K562 (cell line): ENCODE data around the gene CS. TPM values are rescaled to one million over a fixed set of nuclear protein-coding genes. Genes with fewer than 3 reads are reported as not detected.

ENCODE experiments used
- ATF4 ChIP-seq: fragments of 450-650 bp; formaldehyde crosslinking; IDR thresholded peaks from 2 replicates; pipeline ENCODE4 v1.4.0; 2022; ENCODE audit warnings: mild to moderate bottlenecking, moderate library complexity
- CCNT2 ChIP-seq: IDR thresholded peaks from 2 replicates; pipeline ENCODE4 v1.6.1; 2011; ENCODE audit warnings: borderline replicate concordance, low read depth, mild to moderate bottlenecking, moderate library complexity, mixed read lengths, low read length; ENCODE audit not compliant: insufficient read length; ENCODE audit errors: extremely low read depth
- COPS2 ChIP-seq: fragments of 450-650 bp; conservative IDR thresholded peaks from 2 replicates; pipeline ENCODE4 v1.6.1; 2016; ENCODE audit warnings: mild to moderate bottlenecking, moderate library complexity
- E2F1 ChIP-seq: sonication (generic); formaldehyde crosslinking; IDR thresholded peaks from 2 replicates; pipeline ENCODE4 v1.8.1; 2023; ENCODE audit warnings: mild to moderate bottlenecking, missing genetic modification reagents, moderate library complexity
- FOSL1 ChIP-seq: fragments of 200-800 bp; sonication (Bioruptor generic); conservative IDR thresholded peaks from 2 replicates; pipeline ENCODE4 v1.6.1; 2016; ENCODE audit warnings: missing genetic modification characterization, missing compliant biosample characterization
- MAFK ChIP-seq: IDR thresholded peaks from 2 replicates; pipeline ENCODE4 v1.6.1; 2011; ENCODE audit warnings: low read length, improper control_type of control experiment
- MAZ ChIP-seq, 2 experiments: fragments of 450-650 bp in 1 of 2; sonication (generic) in 1 of 2; formaldehyde crosslinking; IDR thresholded peaks in 1 of 2; conservative IDR thresholded peaks in 1 of 2; 2 replicates each; pipeline versions ENCODE4 v1.4.0 to v1.5.0; 2020; ENCODE audit warnings: mild to moderate bottlenecking in 1 of 2, missing genetic modification reagents in 1 of 2
- NFE2 ChIP-seq: IDR thresholded peaks from 2 replicates; pipeline ENCODE4 v1.6.1; 2014; ENCODE audit warnings: antibody characterized with exemption, low read depth
- NFXL1 ChIP-seq: fragments of 450-650 bp; formaldehyde crosslinking; IDR thresholded peaks from 2 replicates; pipeline ENCODE4 v1.4.0; 2021; ENCODE audit warnings: mild to moderate bottlenecking
- POLR2AphosphoS5 ChIP-seq: IDR thresholded peaks from 2 replicates; pipeline ENCODE4 v1.6.1; 2011; ENCODE audit warnings: mild to moderate bottlenecking, low read depth, low read length, moderate library complexity; ENCODE audit not compliant: control insufficient read depth, insufficient read depth
- PRDM10 ChIP-seq: fragments of 450-650 bp; IDR thresholded peaks from 2 replicates; pipeline ENCODE4 v1.6.1; 2018; ENCODE audit not compliant: partially characterized antibody
- STAT5B ChIP-seq: fragments of 250-450 bp; sonication (Bioruptor Pico); IDR thresholded peaks from 2 replicates; pipeline ENCODE4 v1.8.0; 2021; ENCODE audit warnings: mild to moderate bottlenecking, inconsistent platforms
- ZBTB11 ChIP-seq, 3 experiments: fragments of 200-800 bp in 1 of 3; fragments of 250-450 bp in 1 of 3; fragments of 450-650 bp in 1 of 3; sonication (Bioruptor Pico) in 1 of 3; sonication (Bioruptor generic) in 1 of 3; formaldehyde crosslinking in 1 of 3; IDR thresholded peaks; 2 replicates each; pipeline versions ENCODE4 v1.6.1 to v1.8.0; 2016 to 2022; ENCODE audit warnings: mild to moderate bottlenecking in 2 of 3, missing genetic modification characterization in 2 of 3, missing compliant biosample characterization in 1 of 3, moderate library complexity in 1 of 3
- ZBTB33 ChIP-seq: sonication (generic); formaldehyde crosslinking; IDR thresholded peaks from 2 replicates; pipeline ENCODE4 v1.8.1; 2023; ENCODE audit warnings: mild to moderate bottlenecking, missing genetic modification reagents
- ZC3H11A ChIP-seq: IDR thresholded peaks from 2 replicates; pipeline ENCODE4 v1.6.1; 2012; ENCODE audit warnings: low read depth, low read length, improper control_type of control experiment
- polyA plus RNA-seq, 8 experiments: library from polyadenylated mRNA; depleted of rRNA in 4 of 8; stranded (reverse) in 5 of 8; unstranded in 3 of 8; fragments of >200 nt; fragmentation: Nextera tagmentation in 2 of 8; fragmentation: Illumina TruSeq in 1 of 8; extraction: Ambion mirVana in 2 of 8; extraction: Trizol in 1 of 8; gene quantifications; 2 replicates each; pipeline versions ENCODE4 v1.2.1 to v1.2.3, GENCODE V29; 2011 to 2014; ENCODE audit warnings: inconsistent platforms in 1 of 8, missing spikeins in 1 of 8
- total RNA-seq, 7 experiments: library from RNA; depleted of rRNA in 6 of 7; stranded (reverse); fragments of >200 nt in 6 of 7; fragmentation: Illumina TruSeq in 2 of 7; extraction: Trizol in 2 of 7; gene quantifications; 2 replicates each; pipeline versions ENCODE4 v1.2.1 to v1.2.3, GENCODE V29; 2011 to 2021; ENCODE audit warnings: low replicate concordance in 1 of 7

CS gene
- total and polyA plus RNA-seq, 9 of the 15 experiments (the other 6 are each of a cell fraction or from before 2014, with no cell fraction given): 99.9 to 390 (median 149) TPM

GRCh38 chr12:56243731-56244181 is 56.4 kb downstream of the CS start (continued):
- peak; percentile 87 for TF ChIP-seq PRDM10
- 0 out of 2 replicates have a peak, but pooled peaks have one; percentile 22 for TF ChIP-seq POLR2AphosphoS5
- no peak for TF ChIP-seq COPS2
- TF ChIP-seq ZBTB11 (CRISPR knock-in tag; IDR thresholded peaks at IDR 0.05): peak in 1 of 3 experiments; percentile 56; a peak in 2 of 6 replicates
- TF ChIP-seq NFE2: peak; percentile 81
- TF ChIP-seq E2F1 (CRISPR knock-in tag): no peak
- peak; percentile 58; the same call in 1 of the 2 replicates for TF ChIP-seq FOSL1 (tag)
- TF ChIP-seq ATF4: 0 out of 2 replicates have a peak, but pooled peaks have one; percentile 42
- TF ChIP-seq NFXL1 (CRISPR knock-in tag): no peak
- TF ChIP-seq STAT5B (CRISPR knock-in tag): no peak
- TF ChIP-seq ZBTB33 (CRISPR knock-in tag): no peak
- no peak for TF ChIP-seq CCNT2
- peak in 1 of 2 experiments; percentile 31; a peak in 1 of 4 replicates for TF ChIP-seq MAZ (CRISPR knock-in tag; conservative IDR thresholded peaks at IDR 0.05 in 1 of 2, IDR thresholded peaks at IDR 0.05 in 1 of 2)
- peak; percentile 64; the same call in 1 of the 2 replicates for TF ChIP-seq MAFK
- TF ChIP-seq ZC3H11A: no peak
